Left renal pelvis (tissue), 4 donors: ENCODE measurements around the gene KIAA1958. TPM values are rescaled to one million over a fixed set of nuclear protein-coding genes. Genes with fewer than 3 reads are reported as not detected.
A peak's percentile ranks its signal among the peaks of the same experiment; 100 is the strongest.

Source experiments
- DNase-seq, 4 donors: peaks; one replicate each; pipeline ENCODE4 v3.0.0-alpha.2; 2013; ENCODE audit warnings: low read depth in 4 of 4, low spot score in 3 of 4
- polyA plus RNA-seq, 4 donors: library from polyadenylated mRNA; unstranded; fragments of 120-200 nt; gene quantifications; one replicate each; pipeline ENCODE4 v1.2.1, GENCODE V29; 2013; ENCODE audit not compliant: insufficient read length in 4 of 4

KIAA1958 gene
- 10 to 100 TPM in 3 of 4 donors, 1 to 10 TPM in 1; 5.7 to 15.9 (median 13.7) TPM for polyA plus RNA-seq

- DNase-seq: peak in 2 of 4 donors; percentile 59 to 67
These were observed at the start of gene KIAA1958 for GRCh38 chr9:112486221-112487007. Gene KIAA1958, plus strand, starts transcription at chr9:112486827. Its CDS starts 87,254 bp downstream, at chr9:112574081.

GRCh38 chr9:112437406-112437805 is 49.2 kb upstream of the KIAA1958 start:
- no peak for DNase-seq

DNA sequence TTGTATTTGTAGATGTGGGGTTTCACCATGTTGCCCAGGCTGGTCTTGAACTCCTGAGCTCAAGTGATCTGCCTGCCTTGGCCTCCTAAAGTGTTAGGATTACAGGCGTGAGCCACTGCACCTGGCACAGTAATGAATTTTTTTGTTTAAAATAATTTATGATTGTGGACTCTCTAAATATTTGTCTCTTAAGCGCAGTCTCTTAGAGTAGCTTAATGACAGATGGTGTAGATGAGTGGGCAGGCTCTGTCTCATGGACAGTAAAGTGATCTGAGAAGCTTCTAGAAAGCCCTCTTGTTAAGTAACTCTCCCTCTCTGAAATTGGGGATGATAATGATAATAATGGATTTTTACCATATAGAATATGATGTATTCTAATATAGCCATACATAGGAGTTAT is 47.5 kb upstream of the KIAA1958 start:
- DNase-seq: no peak

- DNase-seq: no peak
These were observed 46.8 kb upstream of the KIAA1958 start for GRCh38 chr9:112439825-112440224.

DNA sequence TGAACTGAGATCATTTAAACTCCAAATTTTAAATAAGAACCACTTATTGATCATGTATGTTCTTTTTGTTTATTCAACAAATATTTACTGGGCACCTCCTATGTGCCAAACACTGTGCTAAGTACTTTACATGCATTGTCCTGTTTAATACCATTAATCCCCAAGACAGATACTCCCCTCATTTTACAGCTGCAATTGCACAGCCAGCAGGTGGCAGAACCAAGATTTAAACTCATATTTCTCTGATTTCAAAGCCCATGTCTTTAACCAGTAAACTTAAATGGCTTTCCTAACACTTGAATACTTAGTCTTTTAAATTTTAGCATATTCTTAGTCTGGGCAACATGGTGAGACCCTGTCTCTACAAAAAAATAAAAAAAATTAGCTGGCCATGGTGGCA is 43.4 kb upstream of the KIAA1958 start:
- no peak for DNase-seq

GRCh38 chr9:112443636-112444035 is 43.0 kb upstream of the KIAA1958 start:
- no peak for DNase-seq

DNA sequence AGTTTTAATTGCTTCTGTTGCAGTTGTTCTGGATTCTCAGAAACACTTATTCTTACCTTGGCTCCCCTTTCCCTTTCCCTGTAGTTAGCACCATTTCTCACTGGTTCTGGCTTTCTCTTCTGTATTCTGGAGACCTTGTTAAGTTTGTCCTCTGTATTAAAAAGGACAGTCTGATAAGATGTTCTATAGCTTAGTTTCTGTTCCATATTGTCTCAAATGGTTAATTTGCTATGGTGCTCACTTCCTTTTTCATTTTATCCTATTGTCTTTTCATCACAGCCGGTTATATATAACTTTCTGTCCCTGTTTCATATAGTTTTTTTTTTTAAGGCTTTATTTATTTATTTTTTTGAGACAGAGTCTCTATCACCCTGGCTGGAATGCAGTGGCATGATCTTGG is 41.4 kb upstream of the KIAA1958 start:
- DNase-seq: no peak

DNA sequence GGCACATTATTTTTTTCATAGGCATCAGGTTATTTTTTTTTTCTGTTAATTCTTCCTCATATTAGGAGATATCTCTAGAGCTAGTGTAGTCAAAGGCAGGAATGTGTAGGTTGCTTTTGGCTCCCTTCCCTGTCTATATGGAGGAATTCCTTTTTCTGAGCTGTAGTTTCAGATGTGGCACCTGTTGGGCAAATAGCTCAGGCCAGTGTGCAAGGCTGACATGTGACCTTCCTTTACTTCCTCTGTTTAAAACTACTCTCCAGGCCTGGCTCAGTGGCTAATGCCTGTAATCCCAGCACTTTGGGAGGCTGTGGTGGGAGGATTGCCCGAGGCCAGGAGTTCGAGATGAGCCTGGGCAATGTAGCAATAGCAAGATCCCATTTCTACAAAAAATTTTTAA is 40.5 kb upstream of the KIAA1958 start:
- DNase-seq: no peak

DNA sequence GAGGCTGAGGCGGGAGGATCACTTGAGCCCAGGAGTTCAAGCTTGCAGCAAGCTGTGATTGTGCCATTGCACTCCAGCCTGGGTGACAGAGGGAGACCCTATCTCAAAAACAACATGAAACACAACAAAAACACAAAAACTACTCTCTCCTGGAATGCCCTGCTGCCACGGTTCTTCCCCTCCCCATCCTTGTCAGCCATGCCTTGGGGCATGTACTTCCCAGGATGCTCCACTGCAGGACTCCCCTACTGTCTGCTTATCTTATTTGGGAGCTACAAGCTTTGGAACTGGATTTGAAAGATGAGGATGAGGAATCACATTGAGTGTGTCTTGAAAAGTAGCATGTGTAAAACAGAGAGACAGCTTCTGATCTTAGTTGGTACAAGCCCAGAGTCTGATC is 40.1 kb upstream of the KIAA1958 start:
- DNase-seq: no peak

GRCh38 chr9:112447283-112447761 is 39.3 kb upstream of the KIAA1958 start:
- no peak for DNase-seq

- DNase-seq: no peak
These were observed 23.8 kb upstream of the KIAA1958 start for GRCh38 chr9:112462855-112463254.

- no peak for DNase-seq
These were observed 21.3 kb upstream of the KIAA1958 start for GRCh38 chr9:112465352-112465751.

DNA sequence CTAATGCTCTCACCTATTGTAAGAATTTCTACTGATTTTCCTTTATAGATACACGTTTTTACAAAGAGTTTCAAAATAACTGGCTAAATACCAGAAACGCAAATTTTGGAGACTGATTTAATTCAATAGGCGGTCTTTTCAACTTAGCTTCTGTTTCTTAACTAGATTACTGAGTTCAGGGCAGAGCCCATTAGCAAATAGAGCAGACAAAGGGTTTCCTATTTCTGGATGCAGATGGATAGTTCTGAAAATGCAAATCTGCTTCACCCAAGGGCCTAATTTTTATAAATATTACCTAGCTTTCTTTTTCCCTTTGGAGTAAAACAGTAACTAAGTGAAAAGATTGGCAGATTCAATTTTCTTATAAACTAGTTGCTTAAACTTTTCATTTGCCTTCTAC is 13.6 kb upstream of the KIAA1958 start:
- DNase-seq: no peak

DNA sequence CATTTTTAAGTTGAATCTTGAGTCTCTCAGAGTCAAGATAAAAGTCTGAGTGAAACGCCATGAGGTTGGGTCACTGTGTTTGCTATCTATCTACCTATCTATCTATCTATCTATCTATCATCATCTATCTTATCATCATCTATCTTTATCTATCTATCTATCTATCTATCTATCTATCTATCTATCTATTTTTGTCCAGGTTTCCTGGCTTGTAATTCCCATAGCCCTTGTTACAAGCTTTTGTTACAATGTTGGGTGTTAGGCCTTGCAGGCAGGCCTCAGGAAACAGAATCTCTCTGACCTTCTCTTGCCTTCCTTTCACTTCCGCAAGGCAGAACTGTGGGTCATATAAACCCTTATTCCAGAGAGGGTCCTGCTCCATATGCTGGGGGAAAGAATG is 12.6 kb upstream of the KIAA1958 start:
- DNase-seq: no peak

- DNase-seq: no peak
These were observed 11.3 kb upstream of the KIAA1958 start for GRCh38 chr9:112475318-112475717.

- no peak for DNase-seq
These were observed 9.3 kb upstream of the KIAA1958 start for GRCh38 chr9:112477330-112477729.

- no peak for DNase-seq
These were observed 7.4 kb upstream of the KIAA1958 start for GRCh38 chr9:112479221-112479620.

GRCh38 chr9:112484607-112485006 is 2.0 kb upstream of the KIAA1958 start:
- DNase-seq: no peak

- DNase-seq: no peak
These were observed 1.1 kb upstream of the KIAA1958 start for GRCh38 chr9:112485574-112485973.

DNA sequence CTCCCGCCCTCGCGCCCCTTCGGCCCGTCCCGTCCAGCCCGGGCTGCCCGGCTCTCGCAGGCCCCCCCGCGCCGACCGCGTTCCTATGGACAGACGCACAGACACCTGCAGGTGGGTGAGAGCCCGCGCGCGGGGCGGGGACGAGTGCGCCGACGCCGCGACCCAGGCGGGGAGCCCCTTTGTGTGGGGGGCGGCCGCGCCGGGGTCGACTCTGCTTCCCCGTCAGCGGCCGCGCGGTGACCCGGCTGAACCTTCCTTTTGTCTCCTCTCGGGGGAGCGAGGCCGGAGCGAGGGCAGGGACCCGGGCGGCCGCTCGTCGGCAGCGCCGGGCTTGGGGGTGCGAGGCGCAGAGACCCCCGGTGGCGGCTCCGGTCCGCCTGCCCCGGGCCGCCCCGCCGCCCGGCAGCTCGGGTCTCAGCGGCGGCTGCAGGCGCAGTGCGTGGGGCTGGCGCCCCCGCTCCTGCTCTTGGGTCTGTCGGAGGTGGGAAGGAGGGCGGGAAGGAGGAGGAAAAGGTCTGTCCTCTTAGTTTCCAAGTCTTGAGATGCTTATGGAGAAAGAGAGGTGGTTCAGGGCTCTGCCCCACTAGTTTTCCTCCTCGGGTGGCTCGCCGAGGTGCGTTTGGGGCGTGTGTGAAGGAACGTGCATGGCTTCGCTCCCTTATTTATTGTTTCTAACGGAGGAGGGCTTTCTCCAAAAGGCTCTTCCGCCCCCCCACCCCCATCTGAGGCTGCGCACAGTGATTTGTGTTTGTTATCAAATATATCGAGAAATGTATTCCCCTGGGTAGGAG is 576 bp downstream of the KIAA1958 start:
- peak in 2 of 4 donors; percentile 36 to 47 for DNase-seq

DNA sequence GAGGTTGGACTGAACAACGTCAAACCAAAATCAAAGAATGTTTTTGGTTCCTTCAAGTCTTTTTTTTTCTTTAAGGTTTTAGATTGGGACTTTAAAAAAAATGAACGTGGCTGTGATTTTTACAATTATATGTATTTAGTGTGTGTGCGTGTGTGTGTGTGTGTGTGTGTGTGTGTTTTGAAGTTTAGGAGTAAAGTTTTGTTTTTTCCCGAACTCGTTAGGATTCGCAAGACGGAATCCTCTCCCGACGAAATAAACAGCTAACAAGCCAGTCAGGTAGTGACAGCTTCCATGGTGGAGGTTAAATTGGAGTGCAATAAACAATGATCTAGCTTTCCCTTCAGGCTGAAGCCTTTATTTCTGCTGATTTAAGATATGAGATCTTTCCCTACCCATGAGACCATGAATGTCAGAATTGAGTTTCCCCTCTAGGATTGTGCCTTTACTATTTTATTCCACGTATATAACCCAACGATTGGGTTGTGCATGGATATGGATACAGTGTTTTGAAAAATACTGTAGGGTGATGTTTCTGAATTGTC is 1.2 kb downstream of the KIAA1958 start:
- DNase-seq: peak in 1 of 4 donors; percentile 17
